ENCODE results near the gene CMTM8.

The CMTM8 gene

GRCh38 chr3:32323604-32324003, 85.1 kb downstream of the CMTM8 start:
- TF ChIP-seq REST (IDR thresholded peaks at IDR 0.05; ENCODE audit: insufficient read depth in 1 of 2, low read depth in 2 of 2, low read length in 2 of 2) (no peak), TAF1 (IDR thresholded peaks at IDR 0.05; ENCODE audit: borderline replicate concordance, insufficient read depth, low read length) (no peak), FOXP2 (optimal IDR thresholded peaks at IDR 0.05; ENCODE audit: borderline replicate concordance, extremely low read depth, extremely low read length, insufficient read depth) (no peak), SIN3A (IDR thresholded peaks at IDR 0.05; ENCODE audit: borderline replicate concordance, insufficient read depth, low read length) (no peak), POLR2AphosphoS5 (IDR thresholded peaks at IDR 0.05; ENCODE audit: low read depth, low read length) (no peak)

GRCh38 chr3:32325201-32325600, 86.7 kb downstream of the CMTM8 start:
- TF ChIP-seq REST (IDR thresholded peaks at IDR 0.05; ENCODE audit: insufficient read depth in 1 of 2, low read depth in 2 of 2, low read length in 2 of 2) = no peak

- TF ChIP-seq TAF1 (IDR thresholded peaks at IDR 0.05; ENCODE audit: borderline replicate concordance, insufficient read depth, low read length) = no peak
Observed at GRCh38 chr3:32325927-32326326, 87.4 kb downstream of the CMTM8 start.

DNA sequence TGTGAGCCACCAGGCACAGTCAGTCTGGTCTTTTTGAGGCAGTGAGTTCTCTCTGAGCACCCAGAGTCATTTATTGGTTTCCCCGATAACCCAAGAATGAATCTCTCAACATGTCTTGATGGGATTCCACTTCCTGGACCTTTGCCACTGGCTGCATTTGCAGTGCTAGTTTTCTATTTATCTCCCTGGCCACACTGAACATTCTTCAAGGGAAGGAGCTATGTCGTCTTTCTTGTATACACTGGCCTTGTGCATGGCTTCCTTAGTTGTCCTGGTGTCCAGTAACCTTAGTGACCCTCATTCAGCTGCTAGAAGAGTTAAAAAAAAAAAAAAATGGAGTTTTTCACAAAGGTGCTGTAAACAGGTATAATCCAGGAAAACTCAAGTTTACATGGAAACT, 88.3 kb downstream of the CMTM8 start:
- TF ChIP-seq TAF1 (IDR thresholded peaks at IDR 0.05; ENCODE audit: borderline replicate concordance, insufficient read depth, low read length) (no peak), FOXP2 (optimal IDR thresholded peaks at IDR 0.05; ENCODE audit: borderline replicate concordance, extremely low read depth, extremely low read length, insufficient read depth) (no peak), REST (IDR thresholded peaks at IDR 0.05; ENCODE audit: insufficient read depth in 1 of 2, low read depth in 2 of 2, low read length in 2 of 2) (no peak), SIN3A (IDR thresholded peaks at IDR 0.05; ENCODE audit: borderline replicate concordance, insufficient read depth, low read length) (no peak), POLR2AphosphoS5 (IDR thresholded peaks at IDR 0.05; ENCODE audit: low read depth, low read length) (no peak)

- no peak for TF ChIP-seq FOXP2 (optimal IDR thresholded peaks at IDR 0.05; ENCODE audit: borderline replicate concordance, extremely low read depth, extremely low read length, insufficient read depth)
- TF ChIP-seq SIN3A (IDR thresholded peaks at IDR 0.05; ENCODE audit: borderline replicate concordance, insufficient read depth, low read length) = no peak
- no peak for TF ChIP-seq POLR2AphosphoS5 (IDR thresholded peaks at IDR 0.05; ENCODE audit: low read depth, low read length)
- TF ChIP-seq TAF1 (IDR thresholded peaks at IDR 0.05; ENCODE audit: borderline replicate concordance, insufficient read depth, low read length) = no peak
- TF ChIP-seq REST (IDR thresholded peaks at IDR 0.05; ENCODE audit: insufficient read depth in 1 of 2, low read depth in 2 of 2, low read length in 2 of 2) = no peak
Observed at GRCh38 chr3:32334675-32335074, 96.2 kb downstream of the CMTM8 start.
